PFSK-1 (cell line): ENCODE results near the gene NPAS4.

Source experiments
- POLR2AphosphoS5 ChIP-seq: IDR thresholded peaks from 2 replicates; pipeline ENCODE4 v1.6.1; 2012; ENCODE audit warnings: low read depth, mild to moderate bottlenecking, control low read depth, low read length, moderate library complexity
- REST ChIP-seq, 2 experiments: IDR thresholded peaks; 2 replicates each; pipeline versions ENCODE4 v1.6.1 to v1.8.0; 2011 to 2012; ENCODE audit warnings: low read depth in 2 of 2, low read length in 2 of 2, control low read depth in 1 of 2, inconsistent platforms in 1 of 2, mild to moderate bottlenecking in 1 of 2, moderate library complexity in 1 of 2; ENCODE audit not compliant: insufficient read depth in 1 of 2
- SIN3A ChIP-seq: IDR thresholded peaks from 2 replicates; pipeline ENCODE4 v1.6.1; 2012; ENCODE audit warnings: mild to moderate bottlenecking, low read length, moderate library complexity, borderline replicate concordance; ENCODE audit not compliant: insufficient read depth
- TAF1 ChIP-seq: IDR thresholded peaks from 2 replicates; pipeline ENCODE4 v1.6.1; 2012; ENCODE audit warnings: low read length, control low read depth, borderline replicate concordance; ENCODE audit not compliant: insufficient read depth

GRCh38 chr11:66411323-66411722 lies 9.5 kb upstream of the NPAS4 start:
- no peak for TF ChIP-seq POLR2AphosphoS5
- TF ChIP-seq SIN3A: no peak
- no peak for TF ChIP-seq TAF1
- no peak for TF ChIP-seq REST (IDR thresholded peaks at IDR 0.05; ENCODE audit: insufficient read depth in 1 of 2, low read depth in 2 of 2, low read length in 2 of 2)
